HG03196 (cell line): ENCODE results near the gene KAT6B.
"Not testable (repeated sequence)": the region's sequence is repeated elsewhere in the genome, so short reads cannot be mapped to it uniquely, and the experiment has no call there.

ENCODE experiments used
- ATAC-seq: cut with Tn5 transposase; IDR thresholded peaks from one replicate; pipeline ENCODE4 v1.9.1; 2021; ENCODE audit not compliant: unreplicated experiment

KAT6B gene

GRCh38 chr10:75030371-75030770 lies 204.0 kb downstream of the KAT6B start:
- no peak for ATAC-seq

- no peak for ATAC-seq
Observed at GRCh38 chr10:75032119-75032518, 205.7 kb downstream of the KAT6B start.

GRCh38 chr10:75032813-75033212 lies 206.4 kb downstream of the KAT6B start:
- no peak for ATAC-seq

GRCh38 chr10:75033399-75034130 lies 207.2 kb downstream of the KAT6B start:
- no peak for ATAC-seq

- ATAC-seq = no peak
Observed at GRCh38 chr10:75034131-75034512, 207.7 kb downstream of the KAT6B start.

- no peak for ATAC-seq
Observed at GRCh38 chr10:75034714-75035258, 208.4 kb downstream of the KAT6B start.

GRCh38 chr10:75035975-75036708 lies 209.7 kb downstream of the KAT6B start:
- ATAC-seq = no peak

- no peak for ATAC-seq
Observed at GRCh38 chr10:75037171-75038153, 211.1 kb downstream of the KAT6B start.

GRCh38 chr10:75038335-75038734 lies 211.9 kb downstream of the KAT6B start:
- no peak for ATAC-seq

GRCh38 chr10:75040576-75040975 lies 214.2 kb downstream of the KAT6B start:
- no peak for ATAC-seq

GRCh38 chr10:75042292-75042974 lies 216.0 kb downstream of the KAT6B start:
- no peak for ATAC-seq

GRCh38 chr10:75043256-75044131 lies 217.1 kb downstream of the KAT6B start:
- ATAC-seq = no peak

- ATAC-seq = no peak
Observed at GRCh38 chr10:75048669-75049098, 222.3 kb downstream of the KAT6B start.

GRCh38 chr10:75049316-75050148 lies 223.1 kb downstream of the KAT6B start:
- ATAC-seq = no peak

GRCh38 chr10:75050149-75050919 lies 223.9 kb downstream of the KAT6B start:
- ATAC-seq = no peak

GRCh38 chr10:75051308-75051707 lies 224.9 kb downstream of the KAT6B start:
- no peak for ATAC-seq

GRCh38 chr10:75055896-75056406 lies 229.6 kb downstream of the KAT6B start:
- not testable (repeated sequence) for ATAC-seq

GRCh38 chr10:75057680-75058079 lies 231.3 kb downstream of the KAT6B start:
- ATAC-seq = no peak
